HG03025 (cell line): ENCODE data around the gene ZNF714.

Experiments
- ATAC-seq: cut with Tn5 transposase; IDR thresholded peaks from one replicate; pipeline ENCODE4 v1.9.1; 2021; ENCODE audit warnings: mild to moderate bottlenecking, moderate library complexity; ENCODE audit not compliant: unreplicated experiment, low FRiP score

ZNF714 gene

DNA sequence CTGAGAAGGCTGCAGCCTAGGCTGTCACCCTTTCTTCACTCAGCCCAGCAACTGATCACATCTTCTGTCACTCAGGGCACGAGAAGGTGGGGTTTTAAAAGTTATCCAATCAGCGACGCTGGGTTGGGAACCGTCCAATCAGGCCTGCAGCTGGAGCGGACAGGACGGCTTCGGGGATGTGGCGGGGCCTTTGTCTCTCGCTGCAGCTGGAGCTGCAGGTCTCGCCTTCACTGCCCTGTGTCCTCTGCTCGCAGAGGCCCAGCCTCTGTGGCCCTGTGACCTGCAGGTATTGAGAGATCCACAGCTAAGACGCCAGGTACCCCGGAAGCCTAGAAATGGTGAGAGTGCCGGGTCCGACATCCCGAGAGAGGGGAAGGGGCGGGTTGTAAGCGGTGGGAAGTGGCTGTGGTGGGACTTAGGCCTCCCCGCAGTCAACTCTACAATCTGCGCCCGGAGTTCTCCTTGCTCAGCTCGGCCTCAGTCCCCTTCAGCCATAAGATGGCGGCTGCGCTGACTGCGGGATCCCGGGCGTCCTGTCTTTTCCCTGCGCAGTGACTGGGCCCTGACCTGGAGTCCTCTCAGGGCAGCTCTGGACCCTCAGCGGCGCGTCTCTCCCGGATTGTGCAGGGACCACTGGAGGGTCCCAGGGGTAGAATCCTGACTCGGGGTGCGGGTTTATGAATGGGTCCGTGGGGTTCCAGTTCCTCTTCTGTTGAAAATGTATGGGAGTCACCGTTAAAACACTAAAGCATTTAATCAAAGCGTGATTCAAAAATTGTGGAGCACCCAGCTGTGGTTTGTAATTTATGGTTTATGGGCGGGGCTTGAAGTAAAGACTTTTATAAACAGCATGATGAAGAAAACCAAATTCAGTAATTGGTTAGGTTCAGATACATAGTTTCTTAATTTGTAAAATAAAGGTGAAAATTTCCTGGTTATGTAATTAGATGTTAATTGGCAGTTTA is at the start of gene ZNF714:
Gene ZNF714 (plus strand): TSS at position 193 of the 965 bp plus-strand sequence. CDS start 16,066 bp downstream, outside the sequence.
- ATAC-seq = peak; percentile 97

DNA sequence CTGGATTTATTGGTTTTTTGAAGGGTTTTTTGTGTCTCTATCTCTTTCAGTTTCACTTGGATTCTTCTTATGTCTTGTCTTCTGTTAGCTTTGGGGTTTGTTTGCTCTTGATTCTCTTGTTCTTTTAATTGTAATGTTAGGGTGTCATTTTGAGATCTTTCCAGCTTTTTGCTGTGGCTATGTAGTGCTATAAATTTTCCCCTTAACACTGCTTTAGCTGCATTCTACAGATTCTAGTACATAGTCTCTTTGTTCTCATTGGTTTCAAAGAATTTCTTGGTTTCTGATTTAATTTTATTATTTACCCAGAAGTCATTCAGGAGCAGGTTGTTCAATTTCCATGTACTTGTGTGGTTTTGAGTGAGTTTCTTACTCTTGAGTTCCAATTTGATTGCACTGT is 37.0 kb upstream of the ZNF714 start:
- no peak for ATAC-seq

DNA sequence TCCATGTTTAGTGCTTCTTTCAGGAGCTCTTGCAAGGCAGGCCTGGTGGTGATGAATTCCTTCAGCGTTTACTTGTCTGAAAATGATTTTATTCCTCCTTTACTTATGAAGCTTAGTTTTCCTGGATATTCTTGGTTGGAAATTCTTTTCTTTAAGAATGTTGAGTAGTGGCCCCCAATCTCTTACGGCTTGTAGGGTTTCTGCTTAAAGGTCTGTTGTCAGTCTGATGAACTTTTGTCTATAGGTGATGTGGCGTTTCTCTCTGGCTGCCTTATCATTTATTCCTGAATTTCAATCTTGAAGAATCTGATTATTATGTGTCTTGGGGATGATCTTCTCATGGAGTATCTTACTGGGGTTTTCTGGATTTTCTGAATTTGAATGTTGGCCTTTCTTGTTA is 35.5 kb upstream of the ZNF714 start:
- no peak for ATAC-seq

DNA sequence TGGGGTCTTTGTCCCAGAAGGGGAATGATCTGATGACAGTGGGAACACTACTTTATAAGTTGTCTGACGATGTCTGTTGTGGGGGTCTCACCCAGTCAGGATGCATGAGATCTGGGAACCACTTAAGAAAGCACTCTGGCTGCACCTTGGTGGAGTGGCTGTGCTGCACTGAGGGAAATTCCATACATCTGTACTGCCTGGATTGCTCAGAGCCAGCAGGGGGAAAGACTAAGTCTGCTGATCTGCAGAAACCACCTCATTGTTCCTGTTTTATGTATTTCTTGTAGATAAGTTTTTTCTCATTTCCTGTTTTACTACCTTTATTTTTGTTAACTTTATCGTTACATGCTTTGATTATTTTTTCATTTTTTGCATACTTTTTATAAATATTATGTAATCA is 34.3 kb upstream of the ZNF714 start:
- no peak for ATAC-seq

DNA sequence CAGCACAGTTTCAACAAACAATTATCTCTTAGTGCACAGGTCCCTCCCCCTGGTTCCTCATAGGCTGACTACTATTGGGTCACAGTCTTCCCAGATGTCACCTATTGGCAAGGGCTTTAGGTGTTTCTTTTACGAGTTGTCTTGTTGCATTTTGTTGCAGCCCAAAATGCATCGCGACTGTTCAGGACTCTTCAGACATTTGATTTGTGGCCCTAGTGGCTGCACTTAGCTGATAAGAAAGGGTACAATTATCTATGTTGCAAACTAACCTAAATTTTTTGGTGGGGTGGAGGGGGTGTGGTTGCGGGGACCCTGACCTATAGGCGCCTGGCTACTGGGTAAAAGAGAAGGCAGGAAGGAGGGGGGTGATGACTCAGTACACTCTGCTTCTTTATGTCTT is 29.1 kb upstream of the ZNF714 start:
- no peak for ATAC-seq

DNA sequence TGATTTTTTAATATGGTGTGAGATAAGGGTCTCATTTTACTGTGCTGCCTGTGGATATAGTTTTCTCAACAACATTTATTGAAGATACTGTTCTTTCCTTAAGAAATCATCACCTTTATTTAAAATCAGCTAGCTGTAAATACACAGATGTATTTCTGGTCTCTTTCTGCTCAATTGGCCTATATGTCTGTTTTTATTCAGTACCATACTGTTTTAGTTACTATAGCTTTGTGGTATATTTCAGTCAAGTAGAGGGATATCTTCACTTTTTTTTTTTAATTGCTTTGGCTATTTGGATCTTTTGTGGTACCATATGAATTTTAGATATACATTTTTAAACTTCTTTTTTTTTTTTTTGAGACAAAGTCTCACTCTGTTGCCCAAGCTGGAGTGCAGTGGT is 16.7 kb upstream of the ZNF714 start:
- no peak for ATAC-seq

DNA sequence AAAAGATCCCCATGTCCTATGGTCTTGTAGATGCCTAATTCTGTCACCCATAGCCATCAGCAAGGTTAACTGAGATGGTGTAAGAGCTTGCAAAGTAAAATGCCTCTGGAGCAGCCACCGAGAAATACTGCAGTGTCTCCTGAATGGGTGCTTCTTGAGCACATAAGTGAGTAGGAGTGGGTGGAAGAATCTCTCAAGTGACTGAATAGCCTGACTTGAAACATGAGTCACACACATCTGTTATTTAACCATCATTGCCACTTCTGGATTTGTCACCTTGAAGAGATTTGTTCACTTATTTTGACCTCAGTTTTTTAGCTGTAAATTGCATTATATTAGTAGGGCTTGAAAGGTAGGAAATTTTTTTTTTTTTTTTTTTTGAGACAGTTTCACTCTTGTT is 2.3 kb downstream of the ZNF714 start:
- no peak for ATAC-seq

DNA sequence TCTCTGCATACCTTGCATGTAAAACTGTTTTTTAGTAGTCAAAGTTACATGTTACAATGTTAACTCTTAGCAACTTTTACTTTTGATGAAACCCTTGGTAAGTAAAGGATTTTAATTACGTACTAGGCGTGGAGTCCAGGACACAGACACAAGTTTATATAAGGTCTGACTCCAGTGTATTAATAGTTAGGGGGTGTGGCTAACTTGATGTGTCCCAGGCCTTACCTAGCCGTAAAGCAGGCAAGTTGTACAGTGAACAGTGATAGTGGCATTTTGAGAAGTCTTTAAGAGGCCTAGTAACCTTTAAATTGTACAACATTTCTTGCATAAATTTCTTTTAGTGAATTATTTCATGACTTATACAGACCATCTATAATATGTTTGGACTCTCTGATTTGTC is 5.9 kb downstream of the ZNF714 start:
- ATAC-seq = no peak

DNA sequence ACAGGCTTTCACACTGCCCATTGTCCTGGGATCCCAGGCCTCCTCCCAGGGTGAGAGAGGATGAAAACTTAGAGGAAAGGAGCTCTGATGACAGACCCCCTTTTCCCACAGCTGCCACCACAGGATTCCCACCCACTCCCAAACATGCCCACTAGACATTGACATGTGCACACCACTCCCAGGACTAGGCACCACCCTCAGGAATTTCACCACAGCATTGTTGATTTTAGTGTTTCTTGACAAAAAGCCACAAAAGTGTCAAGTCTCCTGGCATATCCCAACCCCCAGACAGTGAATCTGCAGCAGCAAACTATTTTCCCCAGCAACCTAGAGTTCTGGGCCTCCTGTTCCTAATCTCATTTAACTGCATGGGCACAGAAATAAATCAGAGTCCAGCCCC is 10.1 kb downstream of the ZNF714 start:
- no peak for ATAC-seq

DNA sequence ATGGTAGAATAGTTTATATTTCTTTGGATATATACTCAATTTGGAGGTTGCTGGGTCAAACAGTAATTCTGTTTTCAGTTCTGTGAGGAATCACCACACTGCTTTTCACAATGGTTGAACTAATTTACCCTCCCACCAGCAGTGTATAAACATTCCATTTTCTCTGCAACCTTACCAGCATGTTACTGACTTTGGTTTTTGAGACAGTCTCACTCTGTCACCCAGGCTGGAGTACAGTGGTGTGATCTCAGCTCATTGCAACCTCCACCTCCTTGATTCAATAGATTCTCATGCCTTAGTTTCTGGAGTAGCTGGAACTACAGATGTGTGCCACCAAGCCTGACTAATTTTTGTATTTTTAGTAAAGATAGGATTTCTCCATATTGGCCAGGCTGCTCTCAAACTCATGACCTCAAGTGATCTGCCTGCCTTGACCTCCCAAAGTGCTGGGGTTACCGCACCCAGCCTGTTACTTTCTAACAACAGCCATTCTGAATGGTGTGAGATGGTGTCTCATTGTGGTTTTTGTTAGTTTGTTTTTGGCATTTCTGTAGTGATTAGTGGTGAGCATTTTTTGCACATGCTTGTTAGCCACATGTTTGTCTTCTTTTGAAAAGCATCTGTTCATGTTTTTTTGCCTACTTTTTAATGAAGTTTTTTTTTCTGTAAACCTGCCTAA is 12.5 kb downstream of the ZNF714 start:
- no peak for ATAC-seq

DNA sequence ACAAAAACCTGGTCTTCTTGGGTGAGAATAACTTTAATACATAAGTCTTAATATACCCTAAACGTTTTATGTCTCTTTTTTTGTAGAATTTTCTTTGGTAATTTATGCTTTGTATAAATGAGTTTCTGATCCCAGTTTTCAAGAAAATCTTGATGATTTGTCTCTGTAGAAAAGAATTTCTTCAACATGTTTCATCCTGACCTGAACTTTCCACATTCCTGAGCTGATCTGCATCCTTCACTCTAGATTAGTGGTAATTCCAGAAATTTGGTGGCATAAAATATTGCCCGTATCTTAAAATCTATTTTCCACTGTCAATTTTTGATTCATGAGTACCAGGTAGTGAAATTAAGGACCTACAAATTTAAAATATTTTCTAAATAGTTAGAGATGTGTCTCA is 16.3 kb downstream of the ZNF714 start:
- ATAC-seq = no peak

DNA sequence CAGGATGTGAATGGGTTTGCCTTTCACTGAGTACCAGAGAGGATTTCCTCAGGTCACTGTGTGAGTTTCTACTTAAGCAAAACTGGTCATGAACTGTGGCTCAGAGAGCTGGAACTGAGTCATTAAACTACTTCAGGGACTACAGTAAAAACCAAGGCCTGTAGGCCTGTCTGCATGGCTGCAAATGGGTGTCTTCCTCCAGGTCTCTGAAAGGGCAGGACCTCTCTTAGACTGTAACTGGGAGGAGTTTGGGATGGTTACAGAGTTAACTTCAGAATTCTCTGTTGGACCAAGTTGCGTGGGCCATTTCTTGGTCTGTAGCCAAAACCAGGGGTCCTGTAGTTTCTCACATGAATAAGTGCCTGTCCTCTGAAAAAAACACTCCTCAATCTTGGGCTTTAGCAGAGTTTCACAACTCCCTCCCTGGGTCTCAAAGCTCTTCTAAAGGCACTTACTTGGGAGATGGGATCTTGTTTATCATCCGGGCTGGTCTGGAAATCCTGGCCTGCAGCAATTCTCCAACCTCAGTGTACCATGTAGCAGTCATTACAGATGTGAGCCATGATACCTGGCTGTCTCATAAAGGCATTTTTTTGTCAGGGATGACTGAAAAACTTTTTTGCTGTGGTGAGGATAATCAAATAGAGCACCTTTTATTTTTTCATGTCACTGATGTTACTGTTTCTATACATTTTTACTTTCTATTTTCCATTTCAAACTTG is 19.7 kb downstream of the ZNF714 start:
- no peak for ATAC-seq

DNA sequence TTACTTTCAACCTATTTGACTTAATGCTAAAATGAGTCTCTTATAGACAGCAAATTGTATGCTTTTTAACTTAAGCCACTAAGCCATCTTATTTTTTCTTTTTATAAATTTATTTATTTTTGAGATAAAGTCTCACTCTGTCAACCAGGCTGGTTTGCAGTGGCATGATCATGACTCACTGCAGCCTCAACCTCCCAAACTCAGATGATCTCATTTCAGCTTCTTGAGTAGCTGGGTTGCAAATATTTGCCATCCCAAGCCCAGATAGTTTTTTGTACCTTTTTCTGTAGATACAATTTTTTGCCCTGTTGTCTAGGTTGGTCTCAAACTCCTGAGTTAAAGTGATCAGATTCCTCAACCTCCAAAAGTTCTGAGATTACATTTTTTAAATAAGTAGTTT is 27.1 kb downstream of the ZNF714 start:
- ATAC-seq = no peak

DNA sequence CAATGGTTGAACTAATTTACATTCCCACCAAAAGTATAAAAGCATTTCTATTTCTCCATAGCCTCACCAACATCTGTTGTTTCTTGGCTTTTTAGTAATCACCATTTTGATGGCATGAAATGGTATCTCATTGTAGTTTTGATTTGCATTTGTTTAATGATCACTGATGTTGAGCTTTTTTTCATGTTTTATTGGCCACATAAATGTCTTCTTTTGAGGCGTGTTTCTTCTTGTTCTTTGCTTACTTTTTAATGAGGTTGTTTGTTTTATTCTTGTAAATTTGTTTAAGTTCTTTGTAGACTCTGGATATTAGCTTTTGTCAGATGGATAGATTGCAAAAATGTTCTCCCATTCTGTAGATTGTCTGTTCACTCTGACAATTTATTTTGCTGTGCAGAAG is 28.2 kb downstream of the ZNF714 start:
- no peak for ATAC-seq

DNA sequence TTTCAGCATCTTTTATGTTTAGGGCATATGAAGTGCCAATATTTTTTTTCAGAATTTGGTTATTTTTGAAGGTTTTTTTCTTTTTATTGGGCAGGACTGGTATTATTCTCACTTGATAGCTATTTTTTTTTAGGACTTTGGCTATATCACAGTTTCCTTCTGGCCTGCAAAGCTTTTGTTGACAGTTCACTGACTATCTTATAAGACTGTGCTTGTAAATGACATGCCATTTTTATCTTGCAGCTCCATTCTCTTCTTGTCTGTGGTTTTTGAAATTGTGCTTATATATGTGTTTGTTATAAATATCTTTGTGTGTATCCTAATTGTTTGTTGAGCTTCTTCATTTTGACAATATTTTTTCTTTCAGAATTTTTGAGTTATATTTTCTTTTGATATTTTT is 33.4 kb downstream of the ZNF714 start:
- no peak for ATAC-seq

DNA sequence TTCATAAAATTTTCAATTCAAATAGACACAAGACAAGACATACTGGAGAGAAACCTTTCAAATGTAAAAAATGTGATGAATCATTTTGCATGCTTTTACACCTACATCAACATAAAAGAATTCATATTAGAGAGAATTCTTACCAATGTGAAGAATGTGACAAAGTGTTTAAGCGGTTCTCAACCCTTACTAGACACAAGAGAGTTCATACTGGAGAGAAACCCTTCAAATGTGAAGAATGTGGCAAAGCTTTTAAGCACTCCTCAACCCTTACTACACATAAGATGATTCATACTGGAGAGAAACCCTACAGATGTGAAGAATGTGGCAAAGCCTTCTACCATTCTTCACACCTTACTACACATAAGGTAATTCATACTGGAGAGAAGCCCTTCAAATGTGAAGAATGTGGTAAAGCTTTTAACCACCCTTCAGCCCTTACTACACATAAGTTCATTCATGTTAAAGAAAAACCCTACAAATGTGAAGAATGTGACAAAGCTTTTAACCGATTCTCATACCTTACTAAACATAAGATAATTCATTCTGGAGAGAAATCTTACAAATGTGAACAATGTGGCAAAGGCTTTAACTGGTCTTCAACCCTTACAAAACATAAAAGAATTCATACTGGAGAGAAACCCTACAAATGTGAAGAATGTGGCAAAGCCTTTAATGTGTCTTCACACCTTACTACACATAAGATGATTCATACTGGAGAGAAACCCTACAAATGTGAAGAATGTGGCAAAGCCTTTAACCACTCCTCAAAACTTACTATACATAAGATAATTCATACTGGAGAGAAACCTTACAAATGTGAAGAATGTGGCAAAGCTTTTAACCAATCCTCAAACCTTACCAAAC is 35.3 kb downstream of the ZNF714 start:
- no peak for ATAC-seq

DNA sequence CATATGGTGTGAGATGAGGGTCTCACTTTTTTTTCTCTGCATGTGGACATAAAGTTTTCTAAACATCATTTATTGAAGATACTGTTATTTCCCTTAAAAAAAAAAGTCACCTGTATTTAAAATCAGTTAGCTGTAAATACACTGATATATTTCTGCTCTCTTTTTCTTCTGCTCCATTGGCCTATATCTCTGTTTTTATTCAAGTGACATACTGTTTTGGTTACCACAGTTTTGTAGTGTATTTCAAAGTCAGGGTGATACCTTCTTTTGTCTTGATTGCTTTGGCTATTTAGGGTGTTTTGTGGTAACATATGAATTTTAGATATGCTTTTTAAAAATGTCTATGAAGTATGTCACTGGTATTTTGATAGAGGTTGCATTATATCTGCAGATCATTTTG is 44.1 kb downstream of the ZNF714 start:
- ATAC-seq = no peak

DNA sequence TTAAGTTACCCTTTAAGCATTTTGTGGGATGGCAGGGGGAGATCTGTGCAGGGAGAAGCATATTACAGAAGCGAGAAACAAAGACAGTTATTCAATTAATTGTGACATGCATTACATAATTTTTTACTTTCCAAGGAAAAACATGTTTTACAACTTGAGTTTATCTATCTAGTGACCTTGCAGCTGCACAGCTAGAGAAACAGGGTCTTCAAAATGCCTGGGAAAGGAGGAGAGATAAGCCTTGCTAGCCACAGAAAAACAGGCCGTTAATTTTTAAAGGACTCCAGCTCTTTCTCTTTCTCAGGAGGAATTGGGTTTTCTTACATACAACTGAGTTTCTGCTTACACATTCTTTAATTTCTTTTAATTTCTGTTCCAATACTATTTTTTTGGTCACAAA is 45.0 kb downstream of the ZNF714 start:
- ATAC-seq = no peak

DNA sequence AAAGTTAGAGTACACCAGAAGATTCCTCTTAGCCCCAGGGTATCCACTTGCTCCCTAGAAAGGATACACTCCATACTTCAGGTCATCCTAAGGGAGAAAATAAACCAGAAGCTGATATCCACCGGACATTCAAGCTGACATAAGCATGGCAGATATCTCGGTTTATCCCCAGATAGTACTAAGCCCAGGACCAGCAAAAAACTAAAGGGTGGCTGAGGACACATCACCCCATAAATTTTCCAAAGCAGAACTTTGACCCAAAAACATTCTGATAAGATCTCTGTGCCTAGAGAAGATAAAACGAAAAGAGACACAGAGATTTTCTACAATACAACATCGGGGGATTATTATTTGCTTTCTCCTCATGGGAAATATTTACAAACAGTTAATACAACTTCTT is 45.9 kb downstream of the ZNF714 start:
- ATAC-seq = no peak
